ENCODE results near the gene ESRRA. TPM values are rescaled to one million over a fixed set of nuclear protein-coding genes. Genes with fewer than 3 reads are reported as not detected.

ESRRA gene
- total RNA-seq, 2 donors from 2014 or later: 33.4 to 46.0 TPM

GRCh38 chr11:64355078-64355940 is 50.0 kb downstream of the ESRRA start:
- no peak overlapping the region for H3K27ac ChIP-seq
- ATAC-seq (ENCODE audit: insufficient number of reproducible peaks, low FRiP score, low read depth): no peak

GRCh38 chr11:64356498-64357411 is 51.4 kb downstream of the ESRRA start:
- no peaks in the 10 kb centered on the region for H3K27me3 ChIP-seq (replicated peaks; ENCODE audit: insufficient read depth)
- H3K27ac ChIP-seq: no peak overlapping the region
- H3K36me3 ChIP-seq: peaks cover 11% of the 10 kb centered on the region
- TF ChIP-seq CTCF (IDR thresholded peaks at IDR 0.05): no peak
- no peak for DNase-seq (ENCODE audit: low spot score)
- no peak for ATAC-seq (ENCODE audit: insufficient number of reproducible peaks, low FRiP score, low read depth)
- no peaks in the 10 kb centered on the region for H3K9me3 ChIP-seq
- no peak overlapping the region for H3K4me3 ChIP-seq
- peaks cover 28 to 40% of the 10 kb centered on the region in 2 donors for H3K4me1 ChIP-seq (ENCODE audit: control insufficient read depth in 1 of 2, low read depth in 2 of 2)

More at GRCh38 chr11:64355078-64355940, 50.0 kb downstream of the ESRRA start:
- Histone ChIP-seq H3K27me3 (replicated peaks; ENCODE audit: insufficient read depth) (no peaks in the 10 kb centered on the region), H3K4me3 (peak overlapping the region; percentile 70), H3K4me1 (ENCODE audit: control insufficient read depth in 1 of 2, low read depth in 2 of 2) (peaks cover 26 to 34% of the 10 kb centered on the region in 2 donors), H3K9me3 (no peaks in the 10 kb centered on the region), H3K36me3 (peaks cover under 1% of the 10 kb centered on the region)
- peak; percentile 51 for DNase-seq (ENCODE audit: low spot score)
- peak; percentile 56 for TF ChIP-seq CTCF (IDR thresholded peaks at IDR 0.05)

GRCh38 chr11:64357446-64357845 is 52.1 kb downstream of the ESRRA start:
- Histone ChIP-seq H3K9me3 (no peaks in the 10 kb centered on the region), H3K27me3 (replicated peaks; ENCODE audit: insufficient read depth) (no peaks in the 10 kb centered on the region), H3K36me3 (peaks cover 18% of the 10 kb centered on the region), H3K4me3 (no peak overlapping the region), H3K4me1 (ENCODE audit: control insufficient read depth in 1 of 2, low read depth in 2 of 2) (peaks cover 28 to 40% of the 10 kb centered on the region in 2 donors), H3K27ac (peak overlapping the region; percentile 84 to 86)
- no peak for TF ChIP-seq CTCF (IDR thresholded peaks at IDR 0.05)
- no peak for DNase-seq (ENCODE audit: low spot score)
- no peak for ATAC-seq (ENCODE audit: insufficient number of reproducible peaks, low FRiP score, low read depth)

GRCh38 chr11:64357904-64358535 is 52.7 kb downstream of the ESRRA start:
- Histone ChIP-seq H3K4me3 (peak overlapping the region; percentile 98), H3K4me1 (ENCODE audit: control insufficient read depth in 1 of 2, low read depth in 2 of 2) (peaks cover 28 to 40% of the 10 kb centered on the region in 2 donors), H3K27me3 (replicated peaks; ENCODE audit: insufficient read depth) (no peaks in the 10 kb centered on the region), H3K36me3 (peaks cover 23% of the 10 kb centered on the region), H3K9me3 (no peaks in the 10 kb centered on the region), H3K27ac (peak overlapping the region; percentile 84 to 86)
- no peak for TF ChIP-seq CTCF (IDR thresholded peaks at IDR 0.05)
- ATAC-seq (ENCODE audit: insufficient number of reproducible peaks, low FRiP score, low read depth) (no peak), DNase-seq (ENCODE audit: low spot score) (no peak)

Measured in thoracic aorta (tissue), 2 donors.